WTC11 (cell line): ENCODE measurements around the gene PPP1R1A. TPM values are rescaled to one million over a fixed set of nuclear protein-coding genes. Genes with fewer than 3 reads are reported as not detected.

ENCODE experiments used
- ATAC-seq: fragments of 200-7000 bp; cut with Tn5 transposase; 2 replicates; pipeline ENCODE4 v1.10.0; 2021; ENCODE audit warnings: mild to moderate bottlenecking, moderate library complexity
- CTCF ChIA-PET: fragments of 300-600 bp; sonication (Branson Sonifier 250); formaldehyde crosslinking; loops from one replicate; lab custom pipeline; 2021; ENCODE audit warnings: antibody characterized with exemption; lab: Charles Lee
- POLR2A ChIA-PET: fragments of 350-600 bp; sonication (Branson Sonifier 250); formaldehyde crosslinking; loops from one replicate; lab custom pipeline; 2021; ENCODE audit warnings: antibody characterized with exemption; lab: Charles Lee
- DNase-seq: peaks from one replicate; pipeline ENCODE4 v3.0.0; 2021; ENCODE audit warnings: low spot score
- H3K27ac Mint-ChIP-seq: 2 replicates; pipeline ENCODE4 v1.8.0; 2021; ENCODE audit warnings: mixed read lengths
- H3K27me3 Mint-ChIP-seq: 2 replicates; pipeline ENCODE4 v1.8.0; 2021; ENCODE audit warnings: low read depth, mild to moderate bottlenecking, moderate library complexity, mixed read lengths
- H3K36me3 Mint-ChIP-seq: 2 replicates; pipeline ENCODE4 v1.8.0; 2021; ENCODE audit warnings: mixed read lengths
- H3K4me1 Mint-ChIP-seq: 2 replicates; pipeline ENCODE4 v1.8.0; 2022; ENCODE audit warnings: mixed read lengths
- H3K4me3 Mint-ChIP-seq: 2 replicates; pipeline ENCODE4 v1.8.0; 2021; ENCODE audit warnings: mild to moderate bottlenecking, moderate library complexity, mixed read lengths
- H3K9me3 Mint-ChIP-seq: 2 replicates; pipeline ENCODE4 v1.8.0; 2021; ENCODE audit warnings: mixed read lengths
- ARID4B ChIP-seq: sonication (generic); formaldehyde crosslinking; IDR thresholded peaks from 2 replicates; pipeline ENCODE4 v1.8.0; 2023; ENCODE audit warnings: missing genetic modification reagents, mild to moderate bottlenecking, borderline replicate concordance
- ATF2 ChIP-seq: sonication (generic); formaldehyde crosslinking; IDR thresholded peaks from 2 replicates; pipeline ENCODE4 v1.8.1; 2022; ENCODE audit warnings: low read depth, missing genetic modification reagents, borderline replicate concordance
- E2F1 ChIP-seq: sonication (generic); formaldehyde crosslinking; IDR thresholded peaks from 2 replicates; pipeline ENCODE4 v1.8.0; 2022; ENCODE audit warnings: mild to moderate bottlenecking, missing genetic modification reagents
- E2F4 ChIP-seq: sonication (generic); formaldehyde crosslinking; IDR thresholded peaks from 2 replicates; pipeline ENCODE4 v1.8.1; 2022; ENCODE audit warnings: low read depth, mild to moderate bottlenecking, moderate library complexity, missing genetic modification reagents, borderline replicate concordance
- EMX1 ChIP-seq: fragments of 250-450 bp; sonication (Bioruptor Pico); IDR thresholded peaks from 2 replicates; pipeline ENCODE4 v1.8.0; 2021; ENCODE audit warnings: mild to moderate bottlenecking
- GTF2I ChIP-seq: fragments of 250-450 bp; sonication (Bioruptor Pico); conservative IDR thresholded peaks from 2 replicates; pipeline ENCODE4 v1.4.0; 2021; ENCODE audit warnings: mild to moderate bottlenecking
- MYBL2 ChIP-seq: sonication (generic); formaldehyde crosslinking; IDR thresholded peaks from 2 replicates; pipeline ENCODE4 v1.8.1; 2023; ENCODE audit warnings: mild to moderate bottlenecking, moderate library complexity, missing genetic modification reagents
- PRRX2 ChIP-seq: fragments of 250-450 bp; sonication (Bioruptor Pico); IDR thresholded peaks from 2 replicates; pipeline ENCODE4 v1.8.0; 2021; ENCODE audit warnings: mild to moderate bottlenecking
- RELA ChIP-seq: sonication (generic); formaldehyde crosslinking; IDR thresholded peaks from 2 replicates; pipeline ENCODE4 v1.8.1; 2022; ENCODE audit warnings: missing genetic modification reagents, mild to moderate bottlenecking, borderline replicate concordance
- SOX15 ChIP-seq: fragments of 250-450 bp; sonication (Bioruptor Pico); IDR thresholded peaks from 2 replicates; pipeline ENCODE4 v1.9.0; 2021; ENCODE audit warnings: mild to moderate bottlenecking
- SP1 ChIP-seq: sonication (generic); formaldehyde crosslinking; conservative IDR thresholded peaks from 2 replicates; pipeline ENCODE4 v1.8.1; 2022; ENCODE audit warnings: missing genetic modification reagents
- STAT6 ChIP-seq: sonication (generic); formaldehyde crosslinking; conservative IDR thresholded peaks from 2 replicates; pipeline ENCODE4 v1.8.1; 2023; ENCODE audit warnings: mild to moderate bottlenecking, low read depth, missing genetic modification reagents, moderate library complexity
- ZNF263 ChIP-seq: sonication (generic); formaldehyde crosslinking; IDR thresholded peaks from 2 replicates; pipeline ENCODE4 v1.8.1; 2022; ENCODE audit warnings: low read depth, mild to moderate bottlenecking, moderate library complexity, missing genetic modification reagents
- ZNF416 ChIP-seq: fragments of 250-450 bp; sonication (Bioruptor Pico); IDR thresholded peaks from 2 replicates; pipeline ENCODE4 v1.9.0; 2021; ENCODE audit warnings: mild to moderate bottlenecking, inconsistent platforms
- ZNF425 ChIP-seq: fragments of 250-450 bp; sonication (Bioruptor Pico); conservative IDR thresholded peaks from 2 replicates; pipeline ENCODE4 v1.9.0; 2021; ENCODE audit warnings: mild to moderate bottlenecking
- ZSCAN18 ChIP-seq: fragments of 250-450 bp; sonication (Bioruptor Pico); IDR thresholded peaks from 2 replicates; pipeline ENCODE4 v2.1.2; 2022; ENCODE audit warnings: mild to moderate bottlenecking, moderate library complexity
- total RNA-seq: library from RNA; stranded (reverse); gene quantifications from 3 replicates; pipeline ENCODE4 v1.2.3, GENCODE V29; 2021
- TF ChIP-seq, protein P1 (sequence below): sonication (generic); formaldehyde crosslinking; IDR thresholded peaks from 2 replicates; pipeline ENCODE4 v1.8.0; 2023; ENCODE audit warnings: mild to moderate bottlenecking, missing genetic modification reagents
- TF ChIP-seq, protein P2 (sequence below): sonication (generic); formaldehyde crosslinking; IDR thresholded peaks from 2 replicates; pipeline ENCODE4 v1.8.0; 2022; ENCODE audit warnings: mild to moderate bottlenecking, missing genetic modification reagents

Gene PPP1R1A
- total RNA-seq, 1 experiment from 2014 or later, result 13.1 TPM

- no peak overlapping the region for H3K27ac Mint-ChIP-seq
- POLR2A ChIA-PET, result interaction anchor here (0.6 kb wide), 1 partner anchor 50 kb away, joined by 6 read pairs; no protein-coding TSS in a partner anchor
- peaks cover 58% of the 10 kb centered on the region for H3K27me3 Mint-ChIP-seq
- H3K36me3 Mint-ChIP-seq, result no peaks in the 10 kb centered on the region
- H3K4me1 Mint-ChIP-seq, result peaks cover 5% of the 10 kb centered on the region
- ATAC-seq (no peak), DNase-seq (no peak)
- H3K4me3 Mint-ChIP-seq, result no peak overlapping the region
- H3K9me3 Mint-ChIP-seq, result no peaks in the 10 kb centered on the region
- CTCF ChIA-PET, result interaction anchor here (0.9 to 5.8 kb wide), 4 partner anchors 20 to 72 kb away, joined by 4 to 90 read pairs (median 8); no protein-coding TSS in a partner anchor
- TF ChIP-seq, protein P1, sequence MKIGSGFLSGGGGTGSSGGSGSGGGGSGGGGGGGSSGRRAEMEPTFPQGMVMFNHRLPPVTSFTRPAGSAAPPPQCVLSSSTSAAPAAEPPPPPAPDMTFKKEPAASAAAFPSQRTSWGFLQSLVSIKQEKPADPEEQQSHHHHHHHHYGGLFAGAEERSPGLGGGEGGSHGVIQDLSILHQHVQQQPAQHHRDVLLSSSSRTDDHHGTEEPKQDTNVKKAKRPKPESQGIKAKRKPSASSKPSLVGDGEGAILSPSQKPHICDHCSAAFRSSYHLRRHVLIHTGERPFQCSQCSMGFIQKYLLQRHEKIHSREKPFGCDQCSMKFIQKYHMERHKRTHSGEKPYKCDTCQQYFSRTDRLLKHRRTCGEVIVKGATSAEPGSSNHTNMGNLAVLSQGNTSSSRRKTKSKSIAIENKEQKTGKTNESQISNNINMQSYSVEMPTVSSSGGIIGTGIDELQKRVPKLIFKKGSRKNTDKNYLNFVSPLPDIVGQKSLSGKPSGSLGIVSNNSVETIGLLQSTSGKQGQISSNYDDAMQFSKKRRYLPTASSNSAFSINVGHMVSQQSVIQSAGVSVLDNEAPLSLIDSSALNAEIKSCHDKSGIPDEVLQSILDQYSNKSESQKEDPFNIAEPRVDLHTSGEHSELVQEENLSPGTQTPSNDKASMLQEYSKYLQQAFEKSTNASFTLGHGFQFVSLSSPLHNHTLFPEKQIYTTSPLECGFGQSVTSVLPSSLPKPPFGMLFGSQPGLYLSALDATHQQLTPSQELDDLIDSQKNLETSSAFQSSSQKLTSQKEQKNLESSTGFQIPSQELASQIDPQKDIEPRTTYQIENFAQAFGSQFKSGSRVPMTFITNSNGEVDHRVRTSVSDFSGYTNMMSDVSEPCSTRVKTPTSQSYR, result no peak
- TF ChIP-seq SOX15 (CRISPR knock-in tag) (no peak), STAT6 (CRISPR knock-in tag) (no peak), E2F1 (no peak), RELA (CRISPR knock-in tag) (no peak), ZNF416 (CRISPR knock-in tag) (no peak), GTF2I (CRISPR knock-in tag) (no peak), ZSCAN18 (CRISPR knock-in tag) (no peak), ATF2 (CRISPR knock-in tag) (no peak), EMX1 (CRISPR knock-in tag) (no peak), ZNF425 (CRISPR knock-in tag) (no peak), SP1 (CRISPR knock-in tag) (no peak), MYBL2 (CRISPR knock-in tag) (no peak), ARID4B (no peak), ZNF263 (no peak), PRRX2 (CRISPR knock-in tag) (no peak), E2F4 (CRISPR knock-in tag) (no peak)
- TF ChIP-seq, protein P2, sequence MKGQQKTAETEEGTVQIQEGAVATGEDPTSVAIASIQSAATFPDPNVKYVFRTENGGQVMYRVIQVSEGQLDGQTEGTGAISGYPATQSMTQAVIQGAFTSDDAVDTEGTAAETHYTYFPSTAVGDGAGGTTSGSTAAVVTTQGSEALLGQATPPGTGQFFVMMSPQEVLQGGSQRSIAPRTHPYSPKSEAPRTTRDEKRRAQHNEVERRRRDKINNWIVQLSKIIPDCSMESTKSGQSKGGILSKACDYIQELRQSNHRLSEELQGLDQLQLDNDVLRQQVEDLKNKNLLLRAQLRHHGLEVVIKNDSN (CRISPR knock-in tag), result no peak
Measured at GRCh38 chr12:54598970-54599369, 10.5 kb upstream of the PPP1R1A start.
